ENCODE measurements around the gene TTC12. TPM values are rescaled to one million over a fixed set of nuclear protein-coding genes. Genes with fewer than 3 reads are reported as not detected.

TTC12 gene
- total and polyA plus RNA-seq, 2 of the 13 experiments (the other 11 are each of a cell fraction or from before 2014, with no cell fraction given): 5.4 to 11.6 TPM

- TF ChIP-seq HNRNPH1 (optimal IDR thresholded peaks at IDR 0.05; ENCODE audit: low read depth, low read length): no peak
- TF ChIP-seq ZNF703 (CRISPR knock-in tag; IDR thresholded peaks at IDR 0.05; ENCODE audit: borderline replicate concordance): no peak
- TF ChIP-seq PCBP1 (IDR thresholded peaks at IDR 0.05; ENCODE audit: borderline replicate concordance, low read depth, low read length): no peak
- TF ChIP-seq, protein P1, sequence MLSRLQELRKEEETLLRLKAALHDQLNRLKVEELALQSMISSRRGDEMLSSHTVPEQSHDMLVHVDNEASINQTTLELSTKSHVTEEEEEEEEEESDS (CRISPR knock-in tag; IDR thresholded peaks at IDR 0.05; ENCODE audit: borderline replicate concordance): 0 out of 2 replicates have a peak, but pooled peaks have one; percentile 26
- no peak for TF ChIP-seq ZNF18 (CRISPR knock-in tag; IDR thresholded peaks at IDR 0.05; ENCODE audit: insufficient replicate concordance)
- TF ChIP-seq DMAP1 (CRISPR knock-in tag; IDR thresholded peaks at IDR 0.05): peak; percentile 67
- TF ChIP-seq, protein P2, sequence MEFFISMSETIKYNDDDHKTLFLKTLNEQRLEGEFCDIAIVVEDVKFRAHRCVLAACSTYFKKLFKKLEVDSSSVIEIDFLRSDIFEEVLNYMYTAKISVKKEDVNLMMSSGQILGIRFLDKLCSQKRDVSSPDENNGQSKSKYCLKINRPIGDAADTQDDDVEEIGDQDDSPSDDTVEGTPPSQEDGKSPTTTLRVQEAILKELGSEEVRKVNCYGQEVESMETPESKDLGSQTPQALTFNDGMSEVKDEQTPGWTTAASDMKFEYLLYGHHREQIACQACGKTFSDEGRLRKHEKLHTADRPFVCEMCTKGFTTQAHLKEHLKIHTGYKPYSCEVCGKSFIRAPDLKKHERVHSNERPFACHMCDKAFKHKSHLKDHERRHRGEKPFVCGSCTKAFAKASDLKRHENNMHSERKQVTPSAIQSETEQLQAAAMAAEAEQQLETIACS (CRISPR knock-in tag; IDR thresholded peaks at IDR 0.05): no peak
- peak; percentile 26; the same call in 1 of the 2 replicates for TF ChIP-seq CREB1 (IDR thresholded peaks at IDR 0.05)
- TF ChIP-seq CREB1 (CRISPR knock-in tag; IDR thresholded peaks at IDR 0.05): no peak; the same call in 1 of the 2 replicates
- no peak for TF ChIP-seq MLLT10 (CRISPR knock-in tag; IDR thresholded peaks at IDR 0.05)
- no peak for TF ChIP-seq ZMYM2 (CRISPR knock-in tag; IDR thresholded peaks at IDR 0.05)
- peak; percentile 47 for TF ChIP-seq XRCC5 (optimal IDR thresholded peaks at IDR 0.05; ENCODE audit: low read length)
- TF ChIP-seq ZNF264 (CRISPR knock-in tag; IDR thresholded peaks at IDR 0.05): no peak
- peak; percentile 72 for TF ChIP-seq ATF7-NPFF (CRISPR knock-in tag; IDR thresholded peaks at IDR 0.05; ENCODE audit: low read depth)
- no peak for TF ChIP-seq ZNF484 (CRISPR knock-in tag; IDR thresholded peaks at IDR 0.05; ENCODE audit: borderline replicate concordance, low read depth)
- TF ChIP-seq TEF (CRISPR knock-in tag; IDR thresholded peaks at IDR 0.05): no peak
- TF ChIP-seq ZNF773 (CRISPR knock-in tag; IDR thresholded peaks at IDR 0.05; ENCODE audit: borderline replicate concordance): no peak
- no peak for TF ChIP-seq MEIS1 (CRISPR knock-in tag; IDR thresholded peaks at IDR 0.05; ENCODE audit: borderline replicate concordance)
- TF ChIP-seq ZFAT (CRISPR knock-in tag; conservative IDR thresholded peaks at IDR 0.05): no peak
- no peak for TF ChIP-seq HNRNPK (IDR thresholded peaks at IDR 0.05; ENCODE audit: low read depth, low read length, poor library complexity, severe bottlenecking)
- no peak for TF ChIP-seq ZNF367 (CRISPR knock-in tag; IDR thresholded peaks at IDR 0.05; ENCODE audit: borderline replicate concordance)
- TF ChIP-seq ZNF614 (CRISPR knock-in tag; IDR thresholded peaks at IDR 0.05; ENCODE audit: borderline replicate concordance): no peak; the same call in 1 of the 2 replicates
- no peak for TF ChIP-seq TRIM24 (CRISPR knock-in tag; IDR thresholded peaks at IDR 0.05)
- TF ChIP-seq NR2F2 (IDR thresholded peaks at IDR 0.05; ENCODE audit: borderline replicate concordance, low read depth): no peak
- peak; percentile 98 for TF ChIP-seq PHF8 (CRISPR knock-in tag; IDR thresholded peaks at IDR 0.05)
Measured at GRCh38 chr11:113314389-113315301, at the start of gene TTC12 (continued).

Measured in HepG2 (cell line).